HG03159 (cell line): ENCODE data around the gene ASMTL.
A peak's percentile ranks its signal among the peaks of the same experiment; 100 is the strongest.
"Not testable (repeated sequence)": the region's sequence is repeated elsewhere in the genome, so short reads cannot be mapped to it uniquely, and the experiment has no call there.

ENCODE experiments used
- ATAC-seq: cut with Tn5 transposase; IDR thresholded peaks from one replicate; pipeline ENCODE4 v1.9.1; 2021; ENCODE audit warnings: mild to moderate bottlenecking, moderate library complexity; ENCODE audit not compliant: unreplicated experiment

The ASMTL gene

DNA sequence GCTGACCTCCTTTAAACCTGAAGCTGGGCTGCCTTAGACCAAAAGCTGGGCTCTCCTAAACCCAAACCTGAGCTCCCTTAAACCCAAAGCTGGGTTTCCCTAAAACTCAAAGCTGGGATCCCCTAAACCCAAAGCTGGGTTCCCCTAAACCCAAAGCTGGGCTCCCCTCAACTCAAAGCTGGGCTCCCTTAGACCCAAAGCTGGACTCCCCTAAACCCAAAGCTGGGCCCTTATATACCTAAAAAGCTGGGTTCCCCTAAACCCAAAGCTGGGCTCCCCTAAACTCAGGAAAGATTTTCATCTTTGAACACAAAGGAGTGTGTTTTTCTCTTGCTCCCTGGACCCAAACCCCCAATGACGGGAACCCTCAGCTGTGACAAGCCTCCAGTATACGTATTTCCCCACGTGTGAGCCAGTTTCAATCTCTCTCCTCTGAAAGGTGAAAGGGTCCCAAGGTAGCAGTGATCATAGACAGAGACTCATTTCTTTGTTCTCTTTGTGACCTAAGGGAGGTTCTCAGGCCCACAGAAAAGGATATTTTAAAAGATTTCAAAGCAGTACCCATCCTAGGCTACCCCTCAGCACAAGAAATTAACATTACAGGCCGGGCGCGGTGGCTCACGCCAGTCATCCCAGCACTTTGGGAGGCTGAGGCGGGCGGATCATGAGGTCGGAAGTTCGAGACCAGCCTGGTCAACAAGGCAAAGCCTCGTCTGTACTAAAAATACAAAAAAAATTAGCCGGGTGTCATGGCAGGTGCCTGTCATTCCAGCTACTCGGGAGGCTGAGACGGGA is 31.3 kb upstream of the ASMTL start:
- peak; percentile 51 for ATAC-seq

DNA sequence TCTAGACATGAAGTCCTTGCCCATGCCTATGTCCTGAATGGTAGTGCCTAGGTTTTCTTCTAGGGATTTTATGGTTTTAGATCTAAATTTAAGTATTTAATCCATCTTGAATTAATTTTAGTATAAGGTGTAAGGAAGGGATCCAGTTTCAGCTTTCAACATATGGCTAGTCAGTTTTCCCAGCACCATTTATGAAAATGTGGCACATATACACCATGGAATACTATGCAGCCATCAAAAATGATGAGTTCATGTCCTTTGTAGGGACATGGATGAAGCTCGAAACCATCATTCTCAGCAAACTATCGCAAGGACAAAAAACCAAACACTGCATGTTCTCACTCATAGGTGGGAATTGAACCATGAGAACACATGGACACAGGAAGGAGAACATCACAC is 29.8 kb upstream of the ASMTL start:
- ATAC-seq: not testable (repeated sequence)

DNA sequence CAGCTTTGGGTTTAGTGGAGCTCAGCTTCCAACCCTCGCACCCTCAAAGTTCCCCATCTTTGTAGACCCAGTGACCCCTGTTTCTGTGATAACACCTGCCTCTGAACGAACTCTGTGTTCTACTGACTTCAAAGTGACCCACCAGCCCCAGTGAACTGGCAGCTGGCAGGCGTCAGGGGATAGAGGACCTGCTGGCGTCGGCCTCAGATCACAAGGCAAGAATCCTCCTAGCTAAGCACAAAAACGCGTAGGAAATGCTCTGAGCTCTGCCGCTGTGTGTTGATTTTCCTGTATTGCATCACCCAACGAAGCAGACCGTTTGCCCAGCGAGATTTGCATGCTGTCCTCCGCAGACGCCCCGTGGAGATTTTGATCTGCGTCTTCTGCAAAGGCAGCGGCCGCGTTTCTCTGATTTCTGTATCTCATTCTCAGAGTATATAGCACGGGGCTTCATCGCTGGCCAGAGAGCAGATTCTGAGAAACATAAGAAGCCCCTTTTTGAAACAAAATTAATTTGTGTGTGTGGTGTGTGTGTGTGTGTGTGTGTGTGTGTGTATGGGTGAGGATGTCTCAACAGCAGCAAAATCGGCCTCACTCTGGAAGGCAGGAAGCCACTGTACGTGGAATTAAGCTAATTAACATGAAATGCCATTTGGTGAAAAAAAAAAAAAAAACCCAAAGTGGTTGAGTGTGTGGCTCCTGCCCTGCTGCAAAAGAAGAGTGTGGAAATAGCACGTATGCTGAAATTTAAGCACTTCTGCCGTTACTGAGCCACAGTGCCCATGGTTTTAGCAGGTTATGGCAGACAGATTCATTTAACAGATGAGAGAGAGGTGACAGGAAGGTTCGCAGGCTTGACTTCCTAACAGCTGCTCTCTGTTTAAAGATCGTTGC is 29.2 kb upstream of the ASMTL start:
- peak; percentile 54 for ATAC-seq

DNA sequence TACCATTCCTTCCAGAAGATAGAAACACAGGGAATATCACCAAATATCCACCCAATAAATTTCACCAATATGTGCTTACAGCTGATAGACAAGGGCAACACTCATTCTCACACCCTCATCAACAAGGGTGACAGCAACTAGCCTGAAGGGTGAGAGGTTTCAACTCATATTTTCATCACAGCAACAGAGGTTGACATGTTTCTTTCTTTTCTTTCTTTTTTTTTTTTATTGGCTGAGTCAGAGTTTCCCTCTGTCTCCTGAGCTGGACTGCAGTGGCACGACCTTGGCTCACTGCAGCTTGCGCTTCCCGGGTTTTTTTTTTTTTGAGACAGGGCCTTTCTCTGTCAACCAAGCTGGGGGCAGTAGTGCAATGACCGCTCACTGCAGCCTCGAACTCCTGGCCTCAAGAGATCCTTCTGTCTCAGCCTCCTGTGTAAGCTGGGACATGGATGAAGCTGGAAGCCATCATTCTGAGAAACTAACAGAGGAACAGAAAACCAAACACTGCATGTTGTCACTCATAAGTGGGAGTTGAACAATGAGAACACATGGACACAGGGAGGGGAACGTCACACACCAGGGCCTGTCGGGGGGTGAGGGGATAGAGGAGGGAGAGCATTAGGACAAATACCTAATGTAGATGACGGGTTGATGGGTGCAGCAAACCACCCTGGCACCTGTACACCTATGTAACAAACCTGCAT is 27.5 kb upstream of the ASMTL start:
- no peak for ATAC-seq

DNA sequence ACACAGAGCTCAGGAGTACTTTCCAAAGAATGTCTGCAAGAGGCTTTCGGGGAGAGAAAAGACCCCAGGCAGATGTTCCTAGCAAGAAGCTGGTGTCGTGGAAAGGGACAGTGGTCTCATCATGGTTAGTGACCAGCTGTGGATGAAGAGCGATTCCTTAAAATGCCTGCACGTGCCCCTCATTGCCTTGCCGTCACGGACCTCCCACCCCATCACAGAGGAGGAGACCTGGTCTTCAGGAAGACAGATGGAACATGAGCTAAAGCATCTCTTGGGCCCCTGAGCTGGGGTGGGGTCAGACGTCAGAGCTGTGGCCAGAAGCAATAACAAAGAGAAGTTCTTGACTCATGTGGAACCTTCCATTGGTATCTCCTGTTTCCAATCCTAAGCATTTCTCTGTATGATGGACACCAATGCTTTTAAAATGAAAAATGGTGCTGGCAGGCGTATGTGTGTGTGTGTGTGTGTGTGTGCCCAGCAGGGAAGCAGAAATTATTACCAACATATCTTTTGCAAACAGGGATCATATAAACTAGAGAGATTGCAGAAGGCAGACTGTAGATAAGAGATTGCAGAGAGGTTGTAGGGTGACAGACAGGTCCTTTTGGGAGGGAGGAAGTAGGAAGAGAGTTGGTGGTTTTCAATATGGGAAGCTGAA is 25.2 kb upstream of the ASMTL start:
- ATAC-seq: no peak

- ATAC-seq: no peak
Observed at GRCh38 chrX:1477229-1477628, 24.5 kb upstream of the ASMTL start.

DNA sequence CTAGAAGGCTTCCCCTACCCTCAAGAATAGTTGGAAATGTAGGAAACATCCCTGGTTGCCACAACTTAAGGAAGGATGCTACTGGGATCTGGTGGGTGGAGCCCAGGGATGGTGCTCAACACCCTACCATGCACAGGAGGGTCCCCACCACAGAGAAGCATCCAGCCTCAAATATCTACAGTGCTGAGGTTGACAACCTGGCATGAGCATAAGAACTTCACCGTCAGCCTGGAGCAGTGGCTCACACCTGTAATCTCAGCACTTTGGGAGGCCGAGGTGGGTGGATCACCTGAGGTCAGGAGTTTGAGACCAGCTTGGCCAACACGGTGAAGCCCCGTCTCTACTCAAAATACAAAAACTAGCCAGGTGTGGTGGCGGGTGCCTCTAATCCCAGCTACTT is 24.0 kb upstream of the ASMTL start:
- no peak for ATAC-seq

DNA sequence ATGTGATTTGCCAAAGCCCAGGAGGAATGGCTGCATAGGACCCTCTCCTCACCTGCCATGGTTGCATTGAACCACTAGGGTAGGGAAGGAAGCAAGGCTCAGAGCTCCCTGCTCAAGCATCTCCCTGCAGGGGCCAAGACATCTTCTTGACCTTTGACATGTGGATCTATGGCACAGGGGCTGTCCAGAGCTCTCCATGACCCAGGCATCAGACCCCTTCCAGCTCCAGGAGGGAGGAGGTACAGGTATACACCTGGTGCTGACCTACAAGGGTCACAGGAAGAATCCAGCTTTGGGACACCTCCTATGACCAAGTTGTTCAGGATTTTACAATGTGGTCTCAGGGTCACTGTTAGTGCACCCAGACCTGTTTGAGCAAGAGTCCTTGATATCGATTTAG is 23.2 kb upstream of the ASMTL start:
- ATAC-seq: no peak

GRCh38 chrX:1475481-1475880 is 22.8 kb upstream of the ASMTL start:
- ATAC-seq: no peak

- not testable (repeated sequence) for ATAC-seq
Observed at GRCh38 chrX:1474593-1474992, 21.9 kb upstream of the ASMTL start.

DNA sequence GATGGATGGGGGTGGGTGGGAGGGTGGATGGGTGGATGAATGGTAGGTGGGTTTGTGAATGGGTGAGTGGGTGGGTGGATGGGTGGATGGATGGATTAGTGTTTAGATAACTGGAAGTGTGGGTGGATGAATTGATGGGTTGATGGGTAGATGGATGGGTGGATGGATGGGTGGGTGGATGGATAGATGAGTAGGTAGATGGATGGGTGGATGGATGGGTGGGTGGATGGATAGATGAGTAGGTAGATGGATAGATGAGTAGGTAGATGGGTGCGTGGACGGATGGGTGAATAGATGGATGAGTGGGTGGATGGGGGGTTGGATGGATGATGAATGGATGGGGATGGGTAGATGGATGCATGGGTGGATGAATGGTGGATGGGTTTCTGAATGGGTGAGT is 20.3 kb upstream of the ASMTL start:
- no peak for ATAC-seq

DNA sequence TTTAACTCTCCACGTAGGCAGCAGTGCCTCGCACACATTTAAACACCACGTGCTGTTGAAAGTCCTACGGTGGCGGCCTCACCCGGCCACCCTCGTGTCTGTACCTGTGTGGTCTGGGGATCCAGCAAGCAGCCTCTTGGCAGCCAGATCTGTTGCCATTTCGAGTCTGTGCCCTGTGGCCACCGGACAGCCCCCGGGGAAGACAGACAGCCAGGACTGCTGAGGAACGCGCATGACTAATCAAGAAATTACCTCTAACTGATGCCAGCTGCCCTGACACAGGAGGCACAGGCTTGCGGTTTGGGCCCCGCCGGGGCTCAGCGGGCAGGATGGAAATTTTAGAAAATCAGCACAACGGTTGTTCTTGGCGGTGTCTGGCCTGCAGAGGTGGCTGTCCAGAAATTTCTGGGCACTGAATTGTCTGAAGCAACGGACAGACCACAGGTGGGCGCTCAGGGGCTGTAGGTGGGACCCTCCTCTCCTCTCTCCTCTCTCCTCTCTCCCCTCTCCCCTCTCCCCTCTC is 15.6 kb upstream of the ASMTL start:
- peak; percentile 39 for ATAC-seq

GRCh38 chrX:1466971-1467561 is 14.4 kb upstream of the ASMTL start:
- ATAC-seq: peak; percentile 51

DNA sequence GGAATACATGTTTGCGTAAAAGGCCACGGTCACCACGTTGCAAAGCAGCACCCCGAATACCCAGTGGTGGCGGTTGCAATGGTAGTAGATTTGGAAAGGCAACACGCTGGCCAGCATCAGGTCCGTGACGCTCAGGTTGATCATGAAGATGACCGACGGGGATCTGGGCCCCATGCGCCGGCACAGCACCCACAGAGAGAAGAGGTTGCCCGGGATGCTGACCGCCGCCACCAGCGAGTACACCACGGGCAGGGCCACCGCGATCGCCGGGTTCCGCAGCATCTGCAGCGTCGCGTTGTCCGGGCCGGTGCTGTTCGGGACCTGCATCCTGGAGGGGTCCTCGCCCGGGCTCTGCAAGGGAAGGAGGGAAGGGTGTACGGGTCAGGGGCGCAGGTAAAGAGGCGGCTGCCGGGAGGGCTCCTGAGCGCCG is 13.5 kb upstream of the ASMTL start:
- no peak for ATAC-seq

DNA sequence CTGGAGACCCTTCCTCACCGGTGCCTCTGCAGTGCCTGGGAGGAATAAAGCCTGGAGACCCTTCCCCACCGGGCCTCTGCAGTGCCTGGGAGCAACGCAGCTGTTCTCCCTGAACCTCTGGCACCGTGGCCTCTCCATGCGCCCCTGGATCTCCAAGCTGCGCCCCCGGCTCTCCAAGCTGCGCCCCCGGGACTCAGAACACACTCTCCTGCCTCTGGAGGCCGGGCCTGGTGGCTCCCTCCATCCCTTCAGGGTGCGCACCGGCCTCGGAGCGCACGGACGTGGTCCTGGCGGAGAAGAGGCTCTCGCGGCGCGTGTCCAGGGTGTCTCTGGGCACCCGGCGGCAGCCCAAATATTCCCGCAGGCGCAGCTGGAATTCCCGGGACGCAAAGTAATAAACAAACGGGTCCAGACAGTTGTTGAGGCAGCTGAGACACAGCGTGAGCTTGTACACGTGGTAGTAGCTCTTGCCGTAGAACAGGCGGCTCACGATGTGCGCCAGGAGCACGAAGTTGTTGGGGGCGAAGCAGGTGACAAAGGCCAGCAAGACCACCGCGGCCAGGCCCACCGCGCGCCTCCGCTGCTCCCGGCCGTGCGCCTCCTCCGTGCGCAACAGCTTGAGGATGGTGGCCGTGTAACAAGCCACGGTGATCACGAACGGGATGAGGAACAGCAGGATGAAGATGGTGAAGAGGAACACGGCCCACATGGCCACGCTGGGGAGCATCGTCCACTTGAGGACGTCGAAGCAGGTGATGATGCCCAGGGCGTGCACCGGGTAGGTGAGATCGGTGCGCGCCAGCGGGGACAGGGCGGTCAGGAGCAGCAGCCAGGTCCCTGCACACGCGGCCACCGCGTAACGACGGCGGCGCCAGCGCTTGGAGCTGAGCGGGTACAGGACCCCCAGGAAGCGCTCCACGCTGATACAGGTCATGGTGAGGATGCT is 12.8 kb upstream of the ASMTL start:
- no peak for ATAC-seq

DNA sequence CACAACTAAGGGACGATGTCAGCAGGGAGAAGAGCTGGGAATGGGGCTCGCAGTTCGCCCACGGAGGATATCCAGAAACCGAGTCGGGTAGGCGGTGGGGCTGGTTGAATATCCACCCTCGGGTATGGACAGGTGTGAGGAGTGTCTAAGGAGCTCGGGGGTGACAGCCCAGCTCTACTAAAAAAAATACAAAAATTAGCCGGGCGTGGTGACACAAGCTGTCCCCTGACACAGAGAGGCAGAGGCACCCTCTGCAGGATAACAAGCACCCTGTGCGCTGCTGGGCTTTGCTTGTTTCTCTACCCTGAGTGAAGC is 12.2 kb upstream of the ASMTL start:
- no peak for ATAC-seq

- no peak for ATAC-seq
Observed at GRCh38 chrX:1464041-1464970, 11.6 kb upstream of the ASMTL start.

- ATAC-seq: no peak
Observed at GRCh38 chrX:1463581-1463980, 10.9 kb upstream of the ASMTL start.
